ENCODE data around the gene TSPOAP1. TPM values are rescaled to one million over a fixed set of nuclear protein-coding genes. Genes with fewer than 3 reads are reported as not detected.

The TSPOAP1 gene
- total RNA-seq, 1 donor from 2014 or later, result 0.79 TPM

DNA sequence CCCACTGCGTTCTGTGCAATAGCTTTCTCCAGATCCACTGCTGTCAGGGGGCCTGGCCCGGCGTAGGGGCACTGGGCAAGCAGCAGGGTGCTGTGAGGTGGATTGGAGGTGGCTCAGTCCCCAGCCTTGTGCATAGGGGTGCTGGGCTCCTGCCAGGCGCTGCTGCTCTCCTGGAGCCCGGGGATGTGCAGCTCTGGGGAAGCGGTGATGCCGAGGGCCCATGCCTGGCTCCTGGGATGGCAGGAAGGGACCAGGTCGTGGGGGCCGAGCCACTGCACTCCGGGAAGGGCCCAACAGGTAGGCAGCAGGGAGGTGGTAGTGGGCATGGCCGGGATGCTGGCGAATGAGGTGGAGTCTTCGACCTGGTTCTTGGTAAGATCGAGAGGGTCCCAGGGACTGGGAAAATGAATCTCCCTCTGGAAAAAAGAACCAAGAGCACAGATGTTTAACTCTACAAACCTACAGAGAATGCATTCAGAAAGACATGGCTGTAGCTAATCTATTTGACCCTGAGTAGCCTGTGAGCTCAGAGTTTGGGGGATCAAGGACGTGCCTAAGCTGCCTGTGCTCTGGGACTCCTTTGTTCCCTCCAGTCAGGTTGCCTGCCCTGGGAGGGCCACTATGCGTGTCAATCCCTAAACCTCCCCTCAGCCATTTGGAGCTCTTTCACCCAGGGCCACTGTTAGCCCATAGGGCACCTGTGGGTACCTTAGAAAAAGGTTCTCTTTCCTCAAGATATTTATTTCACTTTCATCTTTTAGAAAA lies 30.0 kb upstream of the TSPOAP1 start:
- Histone ChIP-seq H3K9me3 (ENCODE audit: insufficient read depth, low read depth, low read length) (no peaks in the 10 kb centered on the region), H3K36me3 (ENCODE audit: insufficient read depth, low read length) (no peaks in the 10 kb centered on the region), H3K9ac (ENCODE audit: low read length) (no peak overlapping the region), H3K4me2 (ENCODE audit: low read length) (no peak overlapping the region), H2AFZ (ENCODE audit: low read depth, low read length) (no peak overlapping the region), H3K79me2 (ENCODE audit: insufficient read depth, low read length) (no peaks in the 10 kb centered on the region), H3K4me1 (ENCODE audit: insufficient read depth, low read length) (no peaks in the 10 kb centered on the region), H3K27ac (ENCODE audit: low read depth, low read length) (no peak overlapping the region), H3K4me3 (ENCODE audit: insufficient read depth, low read depth, low read length) (no peak overlapping the region), H3K27me3 (ENCODE audit: insufficient read depth, low read length) (peaks cover 3% of the 10 kb centered on the region), H4K20me1 (ENCODE audit: insufficient read depth, low read length) (no peaks in the 10 kb centered on the region)
- H3K27me3 Mint-ChIP-seq (ENCODE audit: low read depth, unreplicated experiment), result peaks cover 9% of the 10 kb centered on the region
- FAIRE-seq (no peak), DNase-seq (ENCODE audit: low read depth) (no peak)
- TF ChIP-seq EZH2 (IDR thresholded peaks at IDR 0.05; ENCODE audit: insufficient read depth, low read length), result no peak
- TF ChIP-seq, protein P1, sequence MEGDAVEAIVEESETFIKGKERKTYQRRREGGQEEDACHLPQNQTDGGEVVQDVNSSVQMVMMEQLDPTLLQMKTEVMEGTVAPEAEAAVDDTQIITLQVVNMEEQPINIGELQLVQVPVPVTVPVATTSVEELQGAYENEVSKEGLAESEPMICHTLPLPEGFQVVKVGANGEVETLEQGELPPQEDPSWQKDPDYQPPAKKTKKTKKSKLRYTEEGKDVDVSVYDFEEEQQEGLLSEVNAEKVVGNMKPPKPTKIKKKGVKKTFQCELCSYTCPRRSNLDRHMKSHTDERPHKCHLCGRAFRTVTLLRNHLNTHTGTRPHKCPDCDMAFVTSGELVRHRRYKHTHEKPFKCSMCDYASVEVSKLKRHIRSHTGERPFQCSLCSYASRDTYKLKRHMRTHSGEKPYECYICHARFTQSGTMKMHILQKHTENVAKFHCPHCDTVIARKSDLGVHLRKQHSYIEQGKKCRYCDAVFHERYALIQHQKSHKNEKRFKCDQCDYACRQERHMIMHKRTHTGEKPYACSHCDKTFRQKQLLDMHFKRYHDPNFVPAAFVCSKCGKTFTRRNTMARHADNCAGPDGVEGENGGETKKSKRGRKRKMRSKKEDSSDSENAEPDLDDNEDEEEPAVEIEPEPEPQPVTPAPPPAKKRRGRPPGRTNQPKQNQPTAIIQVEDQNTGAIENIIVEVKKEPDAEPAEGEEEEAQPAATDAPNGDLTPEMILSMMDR (IDR thresholded peaks at IDR 0.05; ENCODE audit: insufficient read depth, low read depth, low read length), result no peak
- H3K27ac Mint-ChIP-seq (ENCODE audit: unreplicated experiment), result no peak overlapping the region
- H3K4me1 Mint-ChIP-seq (ENCODE audit: low read depth, unreplicated experiment), result no peaks in the 10 kb centered on the region
- no peaks in the 10 kb centered on the region for H3K36me3 Mint-ChIP-seq (ENCODE audit: low read depth, unreplicated experiment)
- H3K4me3 Mint-ChIP-seq (ENCODE audit: unreplicated experiment), result no peak overlapping the region
- no peaks in the 10 kb centered on the region for H3K9me3 Mint-ChIP-seq (ENCODE audit: unreplicated experiment)

DNA sequence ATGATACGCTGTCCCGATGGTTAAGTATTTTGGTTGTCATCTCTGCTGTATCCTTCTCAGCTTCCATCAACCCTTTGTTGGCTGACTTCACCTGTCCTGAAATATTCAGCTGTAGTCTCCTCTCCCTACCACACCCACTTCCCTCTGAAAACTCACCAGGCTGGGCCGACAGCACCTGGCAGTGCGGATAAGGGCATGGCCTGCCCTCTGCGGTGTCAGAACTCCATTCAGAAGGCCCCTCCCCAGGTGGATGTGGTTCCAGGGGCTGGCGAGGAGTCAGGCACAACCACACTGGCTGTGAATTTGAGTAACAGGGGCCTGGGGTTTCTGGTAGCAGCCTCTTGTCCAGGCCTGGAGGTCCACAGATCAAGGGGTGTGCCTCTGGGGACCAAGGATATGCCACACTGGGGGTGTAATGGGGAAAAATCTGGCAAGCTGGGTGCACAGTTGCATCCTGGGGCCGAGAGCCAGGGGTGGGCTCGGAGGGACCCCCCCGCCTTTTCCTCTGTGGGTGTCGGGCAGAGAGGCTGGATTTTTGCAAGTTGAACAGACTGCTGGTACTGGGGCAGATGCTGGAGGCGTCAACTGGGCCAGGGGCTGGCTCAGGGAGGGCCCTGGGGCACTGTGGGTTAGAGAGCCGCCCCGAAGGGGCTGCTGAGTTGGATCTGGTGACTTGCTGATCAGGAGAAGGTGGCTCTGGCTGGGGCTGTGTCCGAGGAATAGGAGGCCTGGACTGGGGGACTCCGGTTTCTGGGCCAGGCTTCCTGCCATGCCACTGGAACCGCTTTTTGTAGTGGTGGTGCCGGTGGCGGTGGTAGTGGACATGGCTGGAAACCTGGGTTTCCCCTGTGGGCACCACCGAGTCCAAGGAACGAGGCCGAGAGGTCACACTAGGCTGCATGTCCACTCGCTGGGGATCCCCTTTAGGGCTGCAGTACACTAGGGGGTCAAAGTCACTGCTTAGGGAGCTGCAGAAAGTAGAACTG lies 29.0 kb upstream of the TSPOAP1 start:
- Mint-ChIP-seq H3K27ac (ENCODE audit: unreplicated experiment) (no peak overlapping the region), H3K4me1 (ENCODE audit: low read depth, unreplicated experiment) (peaks cover 2% of the 10 kb centered on the region)

More for the DNA sequence above, 29.0 kb upstream of the TSPOAP1 start:
- Histone ChIP-seq H3K27me3 (ENCODE audit: insufficient read depth, low read length) (peaks cover 3% of the 10 kb centered on the region), H3K36me3 (ENCODE audit: insufficient read depth, low read length) (no peaks in the 10 kb centered on the region), H3K79me2 (ENCODE audit: insufficient read depth, low read length) (no peaks in the 10 kb centered on the region), H3K9me3 (ENCODE audit: insufficient read depth, low read depth, low read length) (no peaks in the 10 kb centered on the region), H3K4me3 (ENCODE audit: insufficient read depth, low read depth, low read length) (no peak overlapping the region), H3K4me2 (ENCODE audit: low read length) (no peak overlapping the region), H2AFZ (ENCODE audit: low read depth, low read length) (no peak overlapping the region), H3K9ac (ENCODE audit: low read length) (no peak overlapping the region), H3K4me1 (ENCODE audit: insufficient read depth, low read length) (peaks cover 6% of the 10 kb centered on the region), H4K20me1 (ENCODE audit: insufficient read depth, low read length) (no peaks in the 10 kb centered on the region), H3K27ac (ENCODE audit: low read depth, low read length) (no peak overlapping the region)
- Mint-ChIP-seq H3K36me3 (ENCODE audit: low read depth, unreplicated experiment) (no peaks in the 10 kb centered on the region), H3K4me3 (ENCODE audit: unreplicated experiment) (no peak overlapping the region), H3K9me3 (ENCODE audit: unreplicated experiment) (no peaks in the 10 kb centered on the region), H3K27me3 (ENCODE audit: low read depth, unreplicated experiment) (peaks cover 4% of the 10 kb centered on the region)
- FAIRE-seq, result no peak
- DNase-seq (ENCODE audit: low read depth), result no peak
- no peak for TF ChIP-seq EZH2 (IDR thresholded peaks at IDR 0.05; ENCODE audit: insufficient read depth, low read length)
- TF ChIP-seq, protein P1 (IDR thresholded peaks at IDR 0.05; ENCODE audit: insufficient read depth, low read depth, low read length), result no peak
